Measurements from ENCODE around the gene NMRAL1. TPM values are rescaled to one million over a fixed set of nuclear protein-coding genes. Genes with fewer than 3 reads are reported as not detected.

NMRAL1 gene
- total and polyA plus RNA-seq, 2 experiments from 2014 or later: 50.7 to 61.7 TPM

DNA sequence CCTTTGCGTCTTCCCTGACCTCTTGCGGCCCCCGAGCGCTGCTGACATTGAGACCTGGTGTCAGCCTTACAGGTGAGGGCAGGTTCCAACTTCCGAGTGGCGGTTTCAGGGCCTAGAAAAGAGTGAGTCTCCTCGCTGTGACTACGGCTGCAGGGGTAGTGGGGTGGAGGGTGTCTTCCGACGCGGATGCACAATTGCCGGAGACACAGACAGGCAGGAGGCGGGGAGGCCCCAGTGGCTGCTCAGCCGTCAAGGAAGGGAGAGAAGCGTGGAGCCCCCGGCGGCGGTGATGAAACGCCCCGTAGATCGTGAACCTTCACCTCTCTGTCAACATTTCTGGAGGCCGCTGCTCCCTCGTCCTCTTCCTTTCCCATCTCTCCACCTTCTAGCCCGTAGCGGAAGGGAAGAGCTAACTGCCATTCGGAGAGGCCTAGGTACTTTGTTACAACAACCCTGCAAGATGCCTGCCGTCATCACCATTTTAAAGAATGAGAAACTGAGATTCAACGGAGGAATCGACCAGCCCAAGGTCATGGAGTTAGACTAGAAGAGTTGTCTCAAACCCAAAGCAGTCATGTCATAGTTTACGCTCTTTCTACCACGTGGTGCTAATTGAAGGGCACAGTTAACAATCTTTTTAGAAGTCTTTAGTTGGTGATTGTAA lies 48.3 kb downstream of the NMRAL1 start:
- Histone ChIP-seq H2AFZ (peak overlapping the region; percentile 93), H3K79me2 (replicated peaks; ENCODE audit: insufficient read depth) (peaks cover 47% of the 10 kb centered on the region), H3K27ac (ENCODE audit: low read depth) (peak overlapping the region; percentile 95), H3K9me2 (ENCODE audit: insufficient read depth) (no peaks in the 10 kb centered on the region), H4K20me1 (replicated peaks; ENCODE audit: insufficient read depth) (peaks cover 6% of the 10 kb centered on the region), H3K4me2 (peak overlapping the region; percentile 96), H3F3A (replicated peaks; ENCODE audit: low read depth) (0 out of 2 replicates have a peak, but pooled peaks cover 4% of the 10 kb centered on the region), H3K4me1 (ENCODE audit: insufficient read depth) (peaks cover 16% of the 10 kb centered on the region), H3K36me3 (ENCODE audit: insufficient read depth) (no peaks in the 10 kb centered on the region; the same call in 1 of the 2 replicates), H3K4me3 (peak overlapping the region; percentile 67), H3K27me3 (ENCODE audit: insufficient read depth) (no peaks in the 10 kb centered on the region)
- peaks cover 16% of the 10 kb centered on the region for H3K4me1 Mint-ChIP-seq
- H3K9me3 Mint-ChIP-seq: no peaks in the 10 kb centered on the region
- H3K27me3 Mint-ChIP-seq (ENCODE audit: insufficient read depth, low read depth, poor library complexity): peaks cover 11% of the 10 kb centered on the region
- ATAC-seq: peak; percentile 28
- peak overlapping the region; percentile 97 for H3K27ac Mint-ChIP-seq
- peak; percentile 54 for DNase-seq (ENCODE audit: low spot score)
- peaks cover 12% of the 10 kb centered on the region for H3K36me3 Mint-ChIP-seq (ENCODE audit: low read depth)
- peak overlapping the region; percentile 97 for H3K4me3 Mint-ChIP-seq
- TF ChIP-seq ZNF114 (CRISPR knock-in tag; IDR thresholded peaks at IDR 0.05) (no peak), NANOG (IDR thresholded peaks at IDR 0.05; ENCODE audit: borderline replicate concordance) (no peak), REST (IDR thresholded peaks at IDR 0.05; ENCODE audit: unreplicated experiment) (no peak), EZH2 (IDR thresholded peaks at IDR 0.05; ENCODE audit: low read depth, unreplicated experiment) (no peak), JUNB (IDR thresholded peaks at IDR 0.05; ENCODE audit: unreplicated experiment) (no peak), STAT1 (IDR thresholded peaks at IDR 0.05; ENCODE audit: unreplicated experiment) (no peak), CREB1 (CRISPR knock-in tag; IDR thresholded peaks at IDR 0.05; ENCODE audit: low read depth) (no peak)
- TF ChIP-seq, protein P1, sequence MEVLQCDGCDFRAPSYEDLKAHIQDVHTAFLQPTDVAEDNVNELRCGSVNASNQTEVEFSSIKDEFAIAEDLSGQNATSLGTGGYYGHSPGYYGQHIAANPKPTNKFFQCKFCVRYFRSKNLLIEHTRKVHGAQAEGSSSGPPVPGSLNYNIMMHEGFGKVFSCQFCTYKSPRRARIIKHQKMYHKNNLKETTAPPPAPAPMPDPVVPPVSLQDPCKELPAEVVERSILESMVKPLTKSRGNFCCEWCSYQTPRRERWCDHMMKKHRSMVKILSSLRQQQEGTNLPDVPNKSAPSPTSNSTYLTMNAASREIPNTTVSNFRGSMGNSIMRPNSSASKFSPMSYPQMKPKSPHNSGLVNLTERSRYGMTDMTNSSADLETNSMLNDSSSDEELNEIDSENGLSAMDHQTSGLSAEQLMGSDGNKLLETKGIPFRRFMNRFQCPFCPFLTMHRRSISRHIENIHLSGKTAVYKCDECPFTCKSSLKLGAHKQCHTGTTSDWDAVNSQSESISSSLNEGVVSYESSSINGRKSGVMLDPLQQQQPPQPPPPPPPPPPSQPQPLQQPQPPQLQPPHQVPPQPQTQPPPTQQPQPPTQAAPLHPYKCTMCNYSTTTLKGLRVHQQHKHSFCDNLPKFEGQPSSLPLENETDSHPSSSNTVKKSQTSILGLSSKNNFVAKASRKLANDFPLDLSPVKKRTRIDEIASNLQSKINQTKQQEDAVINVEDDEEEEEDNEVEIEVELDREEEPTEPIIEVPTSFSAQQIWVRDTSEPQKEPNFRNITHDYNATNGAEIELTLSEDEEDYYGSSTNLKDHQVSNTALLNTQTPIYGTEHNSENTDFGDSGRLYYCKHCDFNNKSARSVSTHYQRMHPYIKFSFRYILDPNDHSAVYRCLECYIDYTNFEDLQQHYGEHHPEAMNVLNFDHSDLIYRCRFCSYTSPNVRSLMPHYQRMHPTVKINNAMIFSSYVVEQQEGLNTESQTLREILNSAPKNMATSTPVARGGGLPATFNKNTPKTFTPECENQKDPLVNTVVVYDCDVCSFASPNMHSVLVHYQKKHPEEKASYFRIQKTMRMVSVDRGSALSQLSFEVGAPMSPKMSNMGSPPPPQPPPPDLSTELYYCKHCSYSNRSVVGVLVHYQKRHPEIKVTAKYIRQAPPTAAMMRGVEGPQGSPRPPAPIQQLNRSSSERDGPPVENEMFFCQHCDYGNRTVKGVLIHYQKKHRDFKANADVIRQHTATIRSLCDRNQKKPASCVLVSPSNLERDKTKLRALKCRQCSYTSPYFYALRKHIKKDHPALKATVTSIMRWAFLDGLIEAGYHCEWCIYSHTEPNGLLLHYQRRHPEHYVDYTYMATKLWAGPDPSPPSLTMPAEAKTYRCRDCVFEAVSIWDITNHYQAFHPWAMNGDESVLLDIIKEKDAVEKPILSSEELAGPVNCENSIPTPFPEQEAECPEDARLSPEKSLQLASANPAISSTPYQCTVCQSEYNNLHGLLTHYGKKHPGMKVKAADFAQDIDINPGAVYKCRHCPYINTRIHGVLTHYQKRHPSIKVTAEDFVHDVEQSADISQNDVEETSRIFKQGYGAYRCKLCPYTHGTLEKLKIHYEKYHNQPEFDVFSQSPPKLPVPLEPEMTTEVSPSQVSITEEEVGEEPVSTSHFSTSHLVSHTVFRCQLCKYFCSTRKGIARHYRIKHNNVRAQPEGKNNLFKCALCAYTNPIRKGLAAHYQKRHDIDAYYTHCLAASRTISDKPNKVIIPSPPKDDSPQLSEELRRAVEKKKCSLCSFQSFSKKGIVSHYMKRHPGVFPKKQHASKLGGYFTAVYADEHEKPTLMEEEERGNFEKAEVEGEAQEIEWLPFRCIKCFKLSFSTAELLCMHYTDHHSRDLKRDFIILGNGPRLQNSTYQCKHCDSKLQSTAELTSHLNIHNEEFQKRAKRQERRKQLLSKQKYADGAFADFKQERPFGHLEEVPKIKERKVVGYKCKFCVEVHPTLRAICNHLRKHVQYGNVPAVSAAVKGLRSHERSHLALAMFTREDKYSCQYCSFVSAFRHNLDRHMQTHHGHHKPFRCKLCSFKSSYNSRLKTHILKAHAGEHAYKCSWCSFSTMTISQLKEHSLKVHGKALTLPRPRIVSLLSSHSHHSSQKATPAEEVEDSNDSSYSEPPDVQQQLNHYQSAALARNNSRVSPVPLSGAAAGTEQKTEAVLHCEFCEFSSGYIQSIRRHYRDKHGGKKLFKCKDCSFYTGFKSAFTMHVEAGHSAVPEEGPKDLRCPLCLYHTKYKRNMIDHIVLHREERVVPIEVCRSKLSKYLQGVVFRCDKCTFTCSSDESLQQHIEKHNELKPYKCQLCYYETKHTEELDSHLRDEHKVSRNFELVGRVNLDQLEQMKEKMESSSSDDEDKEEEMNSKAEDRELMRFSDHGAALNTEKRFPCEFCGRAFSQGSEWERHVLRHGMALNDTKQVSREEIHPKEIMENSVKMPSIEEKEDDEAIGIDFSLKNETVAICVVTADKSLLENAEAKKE (CRISPR knock-in tag; IDR thresholded peaks at IDR 0.05): no peak

All from GM23338 (cell line).